Activated T-helper 2 cell treated with anti-CD3 and anti-CD28 coated beads, Interferon-gamma antibody, Interleukin-2, Interleukin-4, amounts not matched to agents 10 μg/mL and 5 μg/mL and 100 μg/mL, durations not matched to agents 14 hours and 24 hours and 36 hours (primary cell): ENCODE measurements around the gene DLG3. TPM values are rescaled to one million over a fixed set of nuclear protein-coding genes. Genes with fewer than 3 reads are reported as not detected.
A peak's percentile ranks its signal among the peaks of the same experiment; 100 is the strongest.

ENCODE experiments used
- DNase-seq: peaks from one replicate; pipeline ENCODE4 v3.0.0; 2021; ENCODE audit warnings: low spot score
- H3K27ac Mint-ChIP-seq: one replicate; pipeline ENCODE4 v1.8.0; 2021; ENCODE audit warnings: mixed read lengths
- H3K27me3 Mint-ChIP-seq: one replicate; pipeline ENCODE4 v1.8.0; 2021; ENCODE audit warnings: low read depth, mixed read lengths
- H3K36me3 Mint-ChIP-seq: one replicate; pipeline ENCODE4 v1.8.0; 2021; ENCODE audit warnings: low read depth, mixed read lengths
- H3K4me1 Mint-ChIP-seq: one replicate; pipeline ENCODE4 v1.8.0; 2021; ENCODE audit warnings: low read depth, mixed read lengths
- H3K4me3 Mint-ChIP-seq: one replicate; pipeline ENCODE4 v1.8.0; 2021; ENCODE audit warnings: low read depth, mild to moderate bottlenecking, moderate library complexity, mixed read lengths
- H3K9me3 Mint-ChIP-seq: one replicate; pipeline ENCODE4 v1.8.0; 2021; ENCODE audit warnings: mixed read lengths
- intact Hi-C: fragments of 100-400 bp; cut with micrococcal nuclease; formaldehyde crosslinking; loops from one replicate; pipeline ENCODE4 v1.15.1; 2023
- total RNA-seq: library from RNA; stranded (reverse); gene quantifications from 2 replicates; pipeline ENCODE4 v1.2.3, GENCODE V29; 2022

DLG3 gene
- total RNA-seq, 1 donor from 2014 or later: 40.9 TPM

GRCh38 chrX:70445951-70446350 lies 1.3 kb downstream of the DLG3 start:
- no peak overlapping the region for H3K27ac Mint-ChIP-seq
- peak overlapping the region; percentile 38 for H3K4me3 Mint-ChIP-seq
- peaks cover 48% of the 10 kb centered on the region for H3K27me3 Mint-ChIP-seq
- peaks cover 3% of the 10 kb centered on the region for H3K4me1 Mint-ChIP-seq
- no peaks in the 10 kb centered on the region for H3K9me3 Mint-ChIP-seq
- DNase-seq: no peak
- H3K36me3 Mint-ChIP-seq: no peaks in the 10 kb centered on the region
- intact Hi-C loops: no loop called here

- no peak for DNase-seq
- Mint-ChIP-seq H3K4me3 (no peak overlapping the region), H3K36me3 (no peaks in the 10 kb centered on the region), H3K27me3 (peaks cover 42% of the 10 kb centered on the region), H3K27ac (no peak overlapping the region), H3K4me1 (peaks cover 3% of the 10 kb centered on the region), H3K9me3 (no peaks in the 10 kb centered on the region)
- intact Hi-C loops: no loop called here
Measured at GRCh38 chrX:70446380-70447350, 2.0 kb downstream of the DLG3 start.

GRCh38 chrX:70449457-70449966 lies 4.9 kb downstream of the DLG3 start:
- intact Hi-C loops: no loop called here
- H3K36me3 Mint-ChIP-seq: peaks cover 4% of the 10 kb centered on the region
- peaks cover 17% of the 10 kb centered on the region for H3K27me3 Mint-ChIP-seq
- DNase-seq: no peak
- H3K9me3 Mint-ChIP-seq: no peaks in the 10 kb centered on the region
- H3K4me1 Mint-ChIP-seq: peaks cover 18% of the 10 kb centered on the region
- H3K27ac Mint-ChIP-seq: no peak overlapping the region
- no peak overlapping the region for H3K4me3 Mint-ChIP-seq

- Mint-ChIP-seq H3K4me1 (peaks cover 29% of the 10 kb centered on the region), H3K36me3 (peaks cover 13% of the 10 kb centered on the region), H3K4me3 (peak overlapping the region; percentile 88), H3K27me3 (peaks cover 2% of the 10 kb centered on the region), H3K9me3 (no peaks in the 10 kb centered on the region), H3K27ac (peak overlapping the region; percentile 86)
- DNase-seq: peak; percentile 30
- intact Hi-C loops: loop anchor here (2.0 to 10.0 kb wide), 2 partner anchors 103 to 303 kb away; no protein-coding TSS in a partner anchor
Measured at GRCh38 chrX:70452143-70452733, 7.6 kb downstream of the DLG3 start.

GRCh38 chrX:70453024-70453618 lies 8.5 kb downstream of the DLG3 start:
- no peak for DNase-seq
- H3K36me3 Mint-ChIP-seq: peaks cover 14% of the 10 kb centered on the region
- H3K4me1 Mint-ChIP-seq: peaks cover 29% of the 10 kb centered on the region
- intact Hi-C loops: loop anchor here (2.0 to 10.0 kb wide), 2 partner anchors 102 to 302 kb away; no protein-coding TSS in a partner anchor
- H3K4me3 Mint-ChIP-seq: peak overlapping the region; percentile 70
- H3K27me3 Mint-ChIP-seq: peaks cover 2% of the 10 kb centered on the region
- H3K9me3 Mint-ChIP-seq: no peaks in the 10 kb centered on the region
- H3K27ac Mint-ChIP-seq: peak overlapping the region; percentile 47

- peaks cover 14% of the 10 kb centered on the region for H3K36me3 Mint-ChIP-seq
- H3K27me3 Mint-ChIP-seq: no peaks in the 10 kb centered on the region
- H3K9me3 Mint-ChIP-seq: no peaks in the 10 kb centered on the region
- peak; percentile 61 for DNase-seq
- H3K27ac Mint-ChIP-seq: peak overlapping the region; percentile 93
- peak overlapping the region; percentile 89 for H3K4me3 Mint-ChIP-seq
- intact Hi-C loops: loop anchor here (1.0 to 10.0 kb wide), 3 partner anchors 210 to 300 kb away; no protein-coding TSS in a partner anchor
- peaks cover 29% of the 10 kb centered on the region for H3K4me1 Mint-ChIP-seq
Measured at GRCh38 chrX:70454441-70455365, 10.1 kb downstream of the DLG3 start.

GRCh38 chrX:70455366-70456202 lies 10.9 kb downstream of the DLG3 start:
- Mint-ChIP-seq H3K9me3 (no peaks in the 10 kb centered on the region), H3K27me3 (no peaks in the 10 kb centered on the region), H3K36me3 (peaks cover 18% of the 10 kb centered on the region), H3K27ac (peak overlapping the region; percentile 93), H3K4me3 (peak overlapping the region; percentile 89), H3K4me1 (peaks cover 29% of the 10 kb centered on the region)
- no peak for DNase-seq
- intact Hi-C loops: loop anchor here (1.0 to 10.0 kb wide), 4 partner anchors 53 to 299 kb away; no protein-coding TSS in a partner anchor

- DNase-seq: no peak
- H3K9me3 Mint-ChIP-seq: no peaks in the 10 kb centered on the region
- peak overlapping the region; percentile 93 for H3K27ac Mint-ChIP-seq
- no peaks in the 10 kb centered on the region for H3K27me3 Mint-ChIP-seq
- peaks cover 30% of the 10 kb centered on the region for H3K4me1 Mint-ChIP-seq
- intact Hi-C loops: loop anchor here (2.0 to 10.0 kb wide), 3 partner anchors 53 to 299 kb away; no protein-coding TSS in a partner anchor
- peak overlapping the region; percentile 89 for H3K4me3 Mint-ChIP-seq
- peaks cover 25% of the 10 kb centered on the region for H3K36me3 Mint-ChIP-seq
Measured at GRCh38 chrX:70456256-70456655, 11.6 kb downstream of the DLG3 start.

GRCh38 chrX:70461026-70461425 lies 16.4 kb downstream of the DLG3 start:
- no peak for DNase-seq
- Mint-ChIP-seq H3K36me3 (peaks cover 25% of the 10 kb centered on the region), H3K4me3 (no peak overlapping the region), H3K9me3 (no peaks in the 10 kb centered on the region), H3K4me1 (peaks cover 11% of the 10 kb centered on the region), H3K27me3 (no peaks in the 10 kb centered on the region), H3K27ac (peak overlapping the region; percentile 52)
- intact Hi-C loops: no loop called here

- Mint-ChIP-seq H3K4me1 (peaks cover 2% of the 10 kb centered on the region), H3K27ac (no peak overlapping the region), H3K27me3 (no peaks in the 10 kb centered on the region), H3K4me3 (no peak overlapping the region), H3K36me3 (peaks cover 20% of the 10 kb centered on the region), H3K9me3 (no peaks in the 10 kb centered on the region)
- DNase-seq: no peak
- intact Hi-C loops: no loop called here
Measured at GRCh38 chrX:70464051-70464450, 19.4 kb downstream of the DLG3 start.

- H3K4me3 Mint-ChIP-seq: no peak overlapping the region
- no peaks in the 10 kb centered on the region for H3K27me3 Mint-ChIP-seq
- intact Hi-C loops: no loop called here
- no peak overlapping the region for H3K27ac Mint-ChIP-seq
- H3K4me1 Mint-ChIP-seq: peaks cover 12% of the 10 kb centered on the region
- DNase-seq: no peak
- no peaks in the 10 kb centered on the region for H3K9me3 Mint-ChIP-seq
- H3K36me3 Mint-ChIP-seq: peaks cover 17% of the 10 kb centered on the region
Measured at GRCh38 chrX:70466968-70467367, 22.3 kb downstream of the DLG3 start.
